Amniotic stem cell (primary cell): ENCODE measurements around the gene FAM111A.

ENCODE experiments used
- DNase-seq: peaks from one replicate; lab custom pipeline; 2025; lab: John Stamatoyannopoulos, UW

FAM111A gene

GRCh38 chr11:59180168-59180776 lies 37.6 kb downstream of the FAM111A start:
- DNase-seq, result no peak

GRCh38 chr11:59180907-59181306 lies 38.3 kb downstream of the FAM111A start:
- no peak for DNase-seq

GRCh38 chr11:59181746-59182456 lies 39.2 kb downstream of the FAM111A start:
- no peak for DNase-seq

GRCh38 chr11:59182457-59183151 lies 39.9 kb downstream of the FAM111A start:
- DNase-seq, result no peak

- DNase-seq, result no peak
Measured at GRCh38 chr11:59183771-59184170, 41.1 kb downstream of the FAM111A start.

- DNase-seq, result no peak
Measured at GRCh38 chr11:59184691-59185339, 42.2 kb downstream of the FAM111A start.

GRCh38 chr11:59185386-59185945 lies 42.8 kb downstream of the FAM111A start:
- DNase-seq, result no peak

GRCh38 chr11:59186130-59186594 lies 43.5 kb downstream of the FAM111A start:
- DNase-seq, result no peak

GRCh38 chr11:59187035-59187434 lies 44.4 kb downstream of the FAM111A start:
- no peak for DNase-seq

- no peak for DNase-seq
Measured at GRCh38 chr11:59187587-59187986, 44.9 kb downstream of the FAM111A start.

GRCh38 chr11:59188954-59189353 lies 46.3 kb downstream of the FAM111A start:
- DNase-seq, result no peak

- DNase-seq, result no peak
Measured at GRCh38 chr11:59189986-59190385, 47.3 kb downstream of the FAM111A start.

- no peak for DNase-seq
Measured at GRCh38 chr11:59191095-59191494, 48.4 kb downstream of the FAM111A start.

- DNase-seq, result no peak
Measured at GRCh38 chr11:59191890-59192289, 49.2 kb downstream of the FAM111A start.

- DNase-seq, result no peak
Measured at GRCh38 chr11:59192446-59193020, 49.9 kb downstream of the FAM111A start.

- no peak for DNase-seq
Measured at GRCh38 chr11:59193587-59194130, 51.0 kb downstream of the FAM111A start.

GRCh38 chr11:59195586-59195985 lies 52.9 kb downstream of the FAM111A start:
- no peak for DNase-seq

GRCh38 chr11:59196777-59197176 lies 54.1 kb downstream of the FAM111A start:
- no peak for DNase-seq

GRCh38 chr11:59197991-59198390 lies 55.3 kb downstream of the FAM111A start:
- no peak for DNase-seq

GRCh38 chr11:59198726-59199125 lies 56.1 kb downstream of the FAM111A start:
- no peak for DNase-seq

GRCh38 chr11:59199546-59200422 lies 57.1 kb downstream of the FAM111A start:
- no peak for DNase-seq
